Measurements from ENCODE around the gene PLA2G2F. TPM values are rescaled to one million over a fixed set of nuclear protein-coding genes. Genes with fewer than 3 reads are reported as not detected.
A peak's percentile ranks its signal among the peaks of the same experiment; 100 is the strongest.

PLA2G2F gene
- total RNA-seq, result not detected

GRCh38 chr1:20138961-20139550, at the start of gene PLA2G2F:
Gene PLA2G2F (plus strand): TSS chr1:20139323. CDS start chr1:20139428, 105 bp downstream.
- Mint-ChIP-seq H3K9me3 (ENCODE audit: insufficient read depth) (no peaks in the 10 kb centered on the region), H3K4me3 (no peak within 1 kb of the TSS), H3K36me3 (ENCODE audit: low read depth) (no peaks in the 10 kb centered on the region), H3K27me3 (ENCODE audit: low read depth) (peaks cover 15% of the 10 kb centered on the region), H3K27ac (no peak within 1 kb of the TSS), H3K4me1 (ENCODE audit: low read depth) (no peaks in the 10 kb centered on the region)
- no peak for ATAC-seq
- CTCF ChIA-PET, result no interaction called here
- DNase-seq, result no peak
- POLR2A ChIA-PET, result no interaction called here

- CTCF ChIA-PET, result interaction anchor here (1.2 kb wide), 1 partner anchor 13 kb away, joined by 3 read pairs; no protein-coding TSS in a partner anchor
- ATAC-seq, result no peak
These were observed 49.6 kb upstream of the PLA2G2F start for GRCh38 chr1:20089328-20090077.

GRCh38 chr1:20090119-20090518, 49.0 kb upstream of the PLA2G2F start:
- ChIA-PET POLR2A (no interaction called here), CTCF (interaction anchor here (1.2 kb wide), 1 partner anchor 12 kb away, joined by 3 read pairs; no protein-coding TSS in a partner anchor)
- Mint-ChIP-seq H3K36me3 (ENCODE audit: low read depth) (no peaks in the 10 kb centered on the region), H3K27ac (no peak overlapping the region), H3K27me3 (ENCODE audit: low read depth) (peaks cover 20% of the 10 kb centered on the region), H3K4me1 (ENCODE audit: low read depth) (no peaks in the 10 kb centered on the region), H3K9me3 (ENCODE audit: insufficient read depth) (no peaks in the 10 kb centered on the region), H3K4me3 (no peak overlapping the region)
- no peak for ATAC-seq
- no peak for DNase-seq

More at GRCh38 chr1:20089328-20090077, 49.6 kb upstream of the PLA2G2F start:
- H3K27me3 Mint-ChIP-seq (ENCODE audit: low read depth), result peaks cover 17% of the 10 kb centered on the region
- no peaks in the 10 kb centered on the region for H3K4me1 Mint-ChIP-seq (ENCODE audit: low read depth)
- H3K4me3 Mint-ChIP-seq, result no peak overlapping the region
- DNase-seq, result no peak
- H3K36me3 Mint-ChIP-seq (ENCODE audit: low read depth), result no peaks in the 10 kb centered on the region
- POLR2A ChIA-PET, result no interaction called here
- H3K27ac Mint-ChIP-seq, result no peak overlapping the region
- H3K9me3 Mint-ChIP-seq (ENCODE audit: insufficient read depth), result no peaks in the 10 kb centered on the region

GRCh38 chr1:20090641-20091040, 48.5 kb upstream of the PLA2G2F start:
- Mint-ChIP-seq H3K27ac (no peak overlapping the region), H3K4me1 (ENCODE audit: low read depth) (no peaks in the 10 kb centered on the region), H3K36me3 (ENCODE audit: low read depth) (no peaks in the 10 kb centered on the region), H3K4me3 (no peak overlapping the region), H3K9me3 (ENCODE audit: insufficient read depth) (no peaks in the 10 kb centered on the region), H3K27me3 (ENCODE audit: low read depth) (peaks cover 25% of the 10 kb centered on the region)
- ChIA-PET POLR2A (no interaction called here), CTCF (interaction anchor here (1.2 kb wide), 1 partner anchor 11 kb away, joined by 3 read pairs; no protein-coding TSS in a partner anchor)
- ATAC-seq (no peak), DNase-seq (no peak)

GRCh38 chr1:20093303-20093702, 45.8 kb upstream of the PLA2G2F start:
- H3K36me3 Mint-ChIP-seq (ENCODE audit: low read depth), result no peaks in the 10 kb centered on the region
- ChIA-PET CTCF (interaction anchor here (1.1 kb wide), 1 partner anchor 102 kb away, joined by 4 read pairs; no protein-coding TSS in a partner anchor), POLR2A (no interaction called here)
- H3K4me3 Mint-ChIP-seq, result no peak overlapping the region
- ATAC-seq (no peak), DNase-seq (no peak)
- no peaks in the 10 kb centered on the region for H3K9me3 Mint-ChIP-seq (ENCODE audit: insufficient read depth)
- peaks cover 31% of the 10 kb centered on the region for H3K27me3 Mint-ChIP-seq (ENCODE audit: low read depth)
- H3K27ac Mint-ChIP-seq, result no peak overlapping the region
- no peaks in the 10 kb centered on the region for H3K4me1 Mint-ChIP-seq (ENCODE audit: low read depth)

- H3K4me3 Mint-ChIP-seq, result no peak overlapping the region
- no peak overlapping the region for H3K27ac Mint-ChIP-seq
- H3K36me3 Mint-ChIP-seq (ENCODE audit: low read depth), result no peaks in the 10 kb centered on the region
- peaks cover 31% of the 10 kb centered on the region for H3K27me3 Mint-ChIP-seq (ENCODE audit: low read depth)
- ATAC-seq (no peak), DNase-seq (no peak)
- no peaks in the 10 kb centered on the region for H3K9me3 Mint-ChIP-seq (ENCODE audit: insufficient read depth)
- POLR2A ChIA-PET, result no interaction called here
- H3K4me1 Mint-ChIP-seq (ENCODE audit: low read depth), result no peaks in the 10 kb centered on the region
- CTCF ChIA-PET, result no interaction called here
These were observed 45.2 kb upstream of the PLA2G2F start for GRCh38 chr1:20093940-20094391.

GRCh38 chr1:20095564-20096434, 43.3 kb upstream of the PLA2G2F start:
- H3K27me3 Mint-ChIP-seq (ENCODE audit: low read depth), result peaks cover 29% of the 10 kb centered on the region
- H3K4me1 Mint-ChIP-seq (ENCODE audit: low read depth), result no peaks in the 10 kb centered on the region
- no peaks in the 10 kb centered on the region for H3K36me3 Mint-ChIP-seq (ENCODE audit: low read depth)
- no peak overlapping the region for H3K27ac Mint-ChIP-seq
- H3K9me3 Mint-ChIP-seq (ENCODE audit: insufficient read depth), result no peaks in the 10 kb centered on the region
- DNase-seq (no peak), ATAC-seq (no peak)
- ChIA-PET POLR2A (no interaction called here), CTCF (interaction anchor here (1.6 kb wide), 1 partner anchor 56 kb away, joined by 3 read pairs; no protein-coding TSS in a partner anchor)
- no peak overlapping the region for H3K4me3 Mint-ChIP-seq

- no peak for ATAC-seq
- H3K27ac Mint-ChIP-seq, result no peak overlapping the region
- H3K27me3 Mint-ChIP-seq (ENCODE audit: low read depth), result peaks cover 31% of the 10 kb centered on the region
- no peaks in the 10 kb centered on the region for H3K9me3 Mint-ChIP-seq (ENCODE audit: insufficient read depth)
- CTCF ChIA-PET, result interaction anchor here (0.9 kb wide), 1 partner anchor 99 kb away, joined by 3 read pairs; no protein-coding TSS in a partner anchor
- POLR2A ChIA-PET, result no interaction called here
- H3K4me1 Mint-ChIP-seq (ENCODE audit: low read depth), result no peaks in the 10 kb centered on the region
- no peak for DNase-seq
- no peak overlapping the region for H3K4me3 Mint-ChIP-seq
- H3K36me3 Mint-ChIP-seq (ENCODE audit: low read depth), result no peaks in the 10 kb centered on the region
These were observed 42.2 kb upstream of the PLA2G2F start for GRCh38 chr1:20096840-20097447.

- H3K4me1 Mint-ChIP-seq (ENCODE audit: low read depth), result no peaks in the 10 kb centered on the region
- CTCF ChIA-PET, result no interaction called here
- ATAC-seq (no peak), DNase-seq (no peak)
- no peak overlapping the region for H3K4me3 Mint-ChIP-seq
- H3K9me3 Mint-ChIP-seq (ENCODE audit: insufficient read depth), result no peaks in the 10 kb centered on the region
- H3K27me3 Mint-ChIP-seq (ENCODE audit: low read depth), result peaks cover 18% of the 10 kb centered on the region
- H3K27ac Mint-ChIP-seq, result no peak overlapping the region
- POLR2A ChIA-PET, result no interaction called here
- no peaks in the 10 kb centered on the region for H3K36me3 Mint-ChIP-seq (ENCODE audit: low read depth)
These were observed 39.6 kb upstream of the PLA2G2F start for GRCh38 chr1:20099533-20099932.

- POLR2A ChIA-PET, result no interaction called here
- peak; percentile 30 for ATAC-seq
- no peaks in the 10 kb centered on the region for H3K4me1 Mint-ChIP-seq (ENCODE audit: low read depth)
- H3K27ac Mint-ChIP-seq, result no peak overlapping the region
- H3K27me3 Mint-ChIP-seq (ENCODE audit: low read depth), result peaks cover 17% of the 10 kb centered on the region
- no peaks in the 10 kb centered on the region for H3K9me3 Mint-ChIP-seq (ENCODE audit: insufficient read depth)
- DNase-seq, result peak; percentile 44
- CTCF ChIA-PET, result interaction anchor here (2.2 kb wide), 1 partner anchor 50 kb away, joined by 8 read pairs; no protein-coding TSS in a partner anchor
- H3K36me3 Mint-ChIP-seq (ENCODE audit: low read depth), result no peaks in the 10 kb centered on the region
- H3K4me3 Mint-ChIP-seq, result no peak overlapping the region
These were observed 38.3 kb upstream of the PLA2G2F start for GRCh38 chr1:20100632-20101355.

- H3K27me3 Mint-ChIP-seq (ENCODE audit: low read depth), result peaks cover 19% of the 10 kb centered on the region
- ChIA-PET POLR2A (no interaction called here), CTCF (interaction anchor here (2.2 kb wide), 1 partner anchor 48 kb away, joined by 8 read pairs; no protein-coding TSS in a partner anchor)
- no peaks in the 10 kb centered on the region for H3K36me3 Mint-ChIP-seq (ENCODE audit: low read depth)
- DNase-seq (no peak), ATAC-seq (no peak)
- no peak overlapping the region for H3K4me3 Mint-ChIP-seq
- H3K27ac Mint-ChIP-seq, result no peak overlapping the region
- no peaks in the 10 kb centered on the region for H3K9me3 Mint-ChIP-seq (ENCODE audit: insufficient read depth)
- no peaks in the 10 kb centered on the region for H3K4me1 Mint-ChIP-seq (ENCODE audit: low read depth)
These were observed 36.2 kb upstream of the PLA2G2F start for GRCh38 chr1:20102875-20103274.

Measured in activated CD8-positive, alpha-beta T cell treated with anti-CD3 and anti-CD28 coated beads, Interleukin-2, amount 10 ng/mL, durations not matched to agents 7 days and 5 days (primary cell).